Activated CD4-positive, alpha-beta T cell treated with anti-CD3 and anti-CD28 coated beads for 36 hours (primary cell): Measurements from ENCODE around the gene GALNT18. TPM values are rescaled to one million over a fixed set of nuclear protein-coding genes. Genes with fewer than 3 reads are reported as not detected.

Source experiments
- ATAC-seq: fragments of 200-7000 bp; cut with Tn5 transposase; one replicate; pipeline ENCODE4 v1.10.0; 2021; ENCODE audit warnings: mild to moderate bottlenecking, moderate library complexity
- CTCF ChIA-PET: fragments of 350-600 bp; sonication (Branson Sonifier 250); formaldehyde crosslinking; loops from one replicate; lab custom pipeline; 2021; ENCODE audit warnings: antibody characterized with exemption; lab: Charles Lee
- POLR2A ChIA-PET: fragments of 350-600 bp; sonication (Branson Sonifier 250); formaldehyde crosslinking; loops from one replicate; lab custom pipeline; 2021; ENCODE audit warnings: antibody characterized with exemption, inconsistent platforms; lab: Charles Lee
- DNase-seq: peaks from one replicate; pipeline ENCODE4 v3.0.0-alpha.2; 2020
- H3K27ac Mint-ChIP-seq: one replicate; pipeline ENCODE4 v1.8.0; 2021; ENCODE audit warnings: mixed read lengths
- H3K27me3 Mint-ChIP-seq: one replicate; pipeline ENCODE4 v1.8.0; 2021; ENCODE audit warnings: mixed read lengths
- H3K36me3 Mint-ChIP-seq: one replicate; pipeline ENCODE4 v1.8.0; 2021; ENCODE audit warnings: low read depth, mixed read lengths
- H3K4me1 Mint-ChIP-seq: one replicate; pipeline ENCODE4 v1.8.0; 2021; ENCODE audit warnings: mixed read lengths
- H3K4me3 Mint-ChIP-seq: one replicate; pipeline ENCODE4 v1.8.0; 2021; ENCODE audit warnings: mild to moderate bottlenecking, moderate library complexity, mixed read lengths
- H3K9me3 Mint-ChIP-seq: one replicate; pipeline ENCODE4 v1.8.0; 2021; ENCODE audit warnings: low read depth, mixed read lengths
- intact Hi-C, 2 experiments: fragments of 100-400 bp; cut with DNase I in 1 of 2; cut with micrococcal nuclease in 1 of 2; formaldehyde crosslinking; loops; one replicate each; pipeline versions ENCODE4 v1.14.2 to v1.15.1; 2022 to 2024; cut with DNase I, micrococcal nuclease
- total RNA-seq, 2 experiments: library from RNA; stranded (reverse); gene quantifications; one replicate each; pipeline ENCODE4 v1.2.3, GENCODE V29; 2021

Gene GALNT18
- total RNA-seq, 2 experiments from 2014 or later: 6.9 to 8.8 TPM

DNA sequence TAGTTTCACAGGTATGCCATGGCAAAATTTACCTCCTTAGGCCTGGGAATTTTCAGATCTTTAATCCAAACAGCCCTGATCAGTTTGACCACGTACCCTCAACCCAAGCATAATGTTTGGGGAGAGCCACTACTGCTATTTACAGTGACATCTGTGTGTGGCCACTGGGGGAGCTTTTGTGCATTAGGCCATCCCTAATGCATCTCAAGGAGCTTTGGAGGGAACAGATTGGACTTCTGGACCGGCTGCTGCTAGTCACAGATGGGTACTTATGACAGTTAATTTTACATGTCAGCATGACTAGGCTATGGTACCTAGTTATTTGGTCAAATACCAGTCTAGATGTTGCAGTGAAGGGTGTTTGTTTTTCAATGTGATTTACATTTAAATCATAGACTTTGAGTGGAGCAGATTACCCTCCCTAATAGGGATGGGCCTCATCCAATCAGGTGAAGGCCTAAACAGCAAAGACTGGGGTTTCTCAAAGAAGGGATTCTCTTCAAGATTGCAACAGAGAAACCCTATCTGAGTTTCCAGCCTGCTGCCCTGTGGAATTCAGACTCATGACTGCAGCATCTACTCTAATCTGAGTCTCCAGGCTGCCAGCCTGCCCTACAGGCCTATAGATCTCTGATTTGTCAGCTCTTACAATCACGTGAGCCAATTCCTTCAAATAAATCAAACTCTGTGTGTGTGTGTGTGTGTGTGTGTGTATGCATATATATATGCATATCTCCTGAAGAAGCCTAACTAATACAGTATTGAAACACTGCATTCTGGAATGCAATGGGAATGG lies 38.0 kb upstream of the GALNT18 start:
- intact Hi-C loops: no loop called here
- Mint-ChIP-seq H3K27me3 (peaks cover 8% of the 10 kb centered on the region), H3K9me3 (no peaks in the 10 kb centered on the region), H3K27ac (no peak overlapping the region), H3K4me3 (no peak overlapping the region), H3K4me1 (no peaks in the 10 kb centered on the region), H3K36me3 (no peaks in the 10 kb centered on the region)
- DNase-seq: no peak
- ATAC-seq: no peak
- POLR2A ChIA-PET: no interaction called here
- CTCF ChIA-PET: no interaction called here

DNA sequence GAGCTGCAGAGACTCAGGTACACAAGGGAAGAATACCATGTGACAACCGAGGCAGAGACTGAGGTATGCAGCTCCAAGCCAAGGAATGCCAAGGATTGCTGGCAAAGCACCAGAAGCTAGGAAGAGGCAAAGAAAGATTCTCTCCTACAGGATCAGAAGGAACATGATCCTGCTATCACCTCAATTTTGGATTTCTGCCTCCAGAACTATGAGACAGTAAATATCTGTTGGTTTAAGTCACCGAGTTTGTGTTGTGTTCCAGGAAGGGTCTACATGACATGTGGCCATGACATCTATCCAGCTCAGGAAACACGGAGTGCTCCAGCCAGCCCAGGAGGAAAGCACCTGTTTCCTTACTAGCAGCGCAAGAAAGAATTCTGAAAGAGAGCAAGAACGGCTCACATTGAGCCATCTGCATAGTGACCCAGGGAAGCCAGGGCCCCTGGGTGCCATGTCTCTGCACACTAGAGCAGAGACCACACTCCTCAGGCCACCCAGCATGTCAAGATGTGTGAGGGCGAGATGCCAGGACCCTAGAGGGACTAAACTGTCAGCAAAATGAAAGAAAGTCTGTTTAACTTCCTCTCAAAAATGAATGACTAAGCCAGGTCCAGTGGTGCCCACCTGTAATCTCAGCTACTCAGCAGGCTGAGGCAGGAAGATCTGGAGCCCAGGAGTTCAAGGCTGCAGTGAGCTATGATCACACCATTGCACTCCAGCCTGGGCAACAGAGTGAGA lies 35.6 kb upstream of the GALNT18 start:
- ATAC-seq (no peak), DNase-seq (no peak)
- intact Hi-C loops: no loop called here
- Mint-ChIP-seq H3K36me3 (no peaks in the 10 kb centered on the region), H3K9me3 (no peaks in the 10 kb centered on the region), H3K27ac (no peak overlapping the region), H3K27me3 (peaks cover 13% of the 10 kb centered on the region), H3K4me3 (no peak overlapping the region), H3K4me1 (no peaks in the 10 kb centered on the region)
- ChIA-PET POLR2A (interaction anchor here (0.6 kb wide), 1 partner anchor 14 kb away, joined by 3 read pairs; no protein-coding TSS in a partner anchor), CTCF (no interaction called here)

DNA sequence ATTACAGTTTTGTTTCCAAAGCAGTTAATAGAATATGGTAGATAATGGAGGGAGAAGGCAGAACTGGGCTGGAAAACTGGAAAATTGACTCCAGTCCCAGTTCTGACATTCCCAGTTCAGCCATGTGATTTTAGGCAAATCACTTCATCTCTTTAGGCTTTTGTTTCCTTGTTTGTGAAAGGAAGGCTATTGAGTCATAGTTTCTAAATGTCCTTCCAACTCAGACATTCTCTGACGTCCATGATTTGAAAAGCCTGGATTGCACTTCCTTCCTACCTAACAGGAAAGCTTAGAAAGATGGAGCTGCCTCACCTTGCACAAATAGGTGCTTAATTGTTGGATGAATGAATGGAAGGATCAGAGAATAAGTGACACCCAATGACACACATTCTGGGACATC lies 19.8 kb upstream of the GALNT18 start:
- H3K36me3 Mint-ChIP-seq: no peaks in the 10 kb centered on the region
- no peak overlapping the region for H3K4me3 Mint-ChIP-seq
- ChIA-PET POLR2A (no interaction called here), CTCF (no interaction called here)
- H3K27ac Mint-ChIP-seq: no peak overlapping the region
- peaks cover 20% of the 10 kb centered on the region for H3K27me3 Mint-ChIP-seq
- no peaks in the 10 kb centered on the region for H3K9me3 Mint-ChIP-seq
- no peak for DNase-seq
- H3K4me1 Mint-ChIP-seq: no peaks in the 10 kb centered on the region
- no peak for ATAC-seq
- intact Hi-C loops: no loop called here

DNA sequence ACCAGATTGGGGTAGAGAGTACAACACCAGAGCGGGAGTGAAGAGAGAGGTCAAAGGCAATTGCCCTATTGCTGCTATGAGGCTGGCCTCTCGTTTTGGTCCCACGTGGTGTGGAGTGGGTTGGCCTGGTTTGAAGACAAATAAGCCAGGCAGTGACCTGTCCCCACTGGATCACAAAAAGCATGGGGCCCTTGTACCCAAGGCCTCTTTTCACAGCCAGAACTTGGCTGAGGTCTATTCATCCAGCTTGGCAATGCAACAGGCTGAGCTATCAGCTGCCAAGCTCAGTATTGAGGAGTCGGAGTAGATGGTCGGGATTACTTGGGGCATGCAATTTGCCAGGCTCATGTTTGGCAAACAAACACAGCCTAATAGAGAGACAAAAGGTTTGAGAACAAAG lies 19.2 kb upstream of the GALNT18 start:
- ATAC-seq (no peak), DNase-seq (no peak)
- intact Hi-C loops: no loop called here
- POLR2A ChIA-PET: no interaction called here
- no peak overlapping the region for H3K4me3 Mint-ChIP-seq
- H3K9me3 Mint-ChIP-seq: no peaks in the 10 kb centered on the region
- CTCF ChIA-PET: no interaction called here
- peaks cover 15% of the 10 kb centered on the region for H3K27me3 Mint-ChIP-seq
- no peaks in the 10 kb centered on the region for H3K36me3 Mint-ChIP-seq
- H3K4me1 Mint-ChIP-seq: no peaks in the 10 kb centered on the region
- no peak overlapping the region for H3K27ac Mint-ChIP-seq

DNA sequence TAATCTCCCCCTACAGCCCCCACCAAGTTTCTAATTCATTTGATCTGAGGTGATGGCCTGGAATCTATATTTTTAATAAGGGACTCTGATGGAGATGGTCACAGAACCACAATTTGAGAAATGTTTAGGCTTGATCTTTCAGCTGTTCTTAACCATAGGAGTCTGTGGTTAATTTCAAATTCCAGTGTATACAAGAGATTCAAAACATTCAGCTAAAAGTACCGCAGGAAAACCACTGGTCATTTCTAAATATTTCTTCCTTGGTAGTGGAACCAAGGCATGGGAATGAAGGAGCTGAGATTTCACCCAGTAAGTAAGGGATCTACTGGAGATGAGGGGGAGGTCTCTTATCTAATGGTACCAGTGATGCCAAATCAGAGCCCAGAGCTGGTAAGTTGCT lies 18.3 kb upstream of the GALNT18 start:
- DNase-seq: no peak
- H3K4me3 Mint-ChIP-seq: no peak overlapping the region
- intact Hi-C loops: no loop called here
- no peaks in the 10 kb centered on the region for H3K4me1 Mint-ChIP-seq
- ATAC-seq: no peak
- H3K9me3 Mint-ChIP-seq: no peaks in the 10 kb centered on the region
- H3K27ac Mint-ChIP-seq: no peak overlapping the region
- ChIA-PET CTCF (no interaction called here), POLR2A (interaction anchor here (0.7 kb wide), 1 partner anchor 583 kb away, joined by 3 read pairs; no protein-coding TSS in a partner anchor)
- H3K27me3 Mint-ChIP-seq: peaks cover 12% of the 10 kb centered on the region
- no peaks in the 10 kb centered on the region for H3K36me3 Mint-ChIP-seq

DNA sequence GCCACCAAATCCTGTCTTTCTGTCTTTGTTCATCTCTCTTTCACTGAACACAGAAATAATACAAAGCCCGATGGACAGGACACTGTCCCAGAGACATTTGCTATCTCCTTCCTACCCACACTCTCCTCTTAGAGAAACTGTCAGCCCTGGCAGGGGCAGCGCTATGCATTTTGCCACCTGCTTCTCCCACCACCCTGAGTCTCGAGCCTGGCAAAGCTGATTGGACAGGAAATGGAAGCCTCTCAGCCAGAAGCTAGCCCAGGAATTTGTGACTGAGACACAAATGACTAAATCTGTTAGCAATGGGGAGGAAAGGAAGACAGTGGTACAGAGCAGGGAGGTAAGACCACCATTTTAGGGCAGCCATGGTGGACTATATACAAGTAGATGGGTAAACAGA lies 14.9 kb upstream of the GALNT18 start:
- no peaks in the 10 kb centered on the region for H3K36me3 Mint-ChIP-seq
- H3K27me3 Mint-ChIP-seq: peaks cover under 1% of the 10 kb centered on the region
- H3K4me1 Mint-ChIP-seq: no peaks in the 10 kb centered on the region
- DNase-seq: no peak
- ChIA-PET POLR2A (no interaction called here), CTCF (no interaction called here)
- H3K9me3 Mint-ChIP-seq: no peaks in the 10 kb centered on the region
- H3K4me3 Mint-ChIP-seq: no peak overlapping the region
- no peak for ATAC-seq
- intact Hi-C loops: no loop called here
- H3K27ac Mint-ChIP-seq: no peak overlapping the region

DNA sequence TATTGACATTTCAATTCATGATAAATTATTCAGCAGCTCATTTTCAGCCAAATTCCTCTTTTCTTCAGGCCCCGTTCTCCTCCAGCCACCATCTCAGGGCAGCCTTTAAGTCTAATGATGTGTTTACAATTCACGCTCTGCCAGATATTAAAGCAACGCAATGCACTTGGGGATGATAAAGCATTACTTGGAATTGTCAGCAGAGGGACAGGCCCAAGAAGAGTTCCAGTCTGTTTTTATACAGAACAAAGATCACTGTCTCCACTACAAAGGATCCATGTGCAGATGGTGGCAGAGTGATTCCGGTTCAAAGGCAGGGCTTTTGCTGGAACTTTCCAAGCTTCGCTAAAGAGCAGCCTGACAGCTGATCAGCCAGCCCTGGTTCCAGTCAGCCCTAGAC lies 13.6 kb upstream of the GALNT18 start:
- H3K27me3 Mint-ChIP-seq: peaks cover 3% of the 10 kb centered on the region
- ChIA-PET CTCF (no interaction called here), POLR2A (no interaction called here)
- no peak overlapping the region for H3K27ac Mint-ChIP-seq
- H3K4me1 Mint-ChIP-seq: no peaks in the 10 kb centered on the region
- intact Hi-C loops: no loop called here
- ATAC-seq (no peak), DNase-seq (no peak)
- no peaks in the 10 kb centered on the region for H3K36me3 Mint-ChIP-seq
- H3K9me3 Mint-ChIP-seq: no peaks in the 10 kb centered on the region
- H3K4me3 Mint-ChIP-seq: no peak overlapping the region

DNA sequence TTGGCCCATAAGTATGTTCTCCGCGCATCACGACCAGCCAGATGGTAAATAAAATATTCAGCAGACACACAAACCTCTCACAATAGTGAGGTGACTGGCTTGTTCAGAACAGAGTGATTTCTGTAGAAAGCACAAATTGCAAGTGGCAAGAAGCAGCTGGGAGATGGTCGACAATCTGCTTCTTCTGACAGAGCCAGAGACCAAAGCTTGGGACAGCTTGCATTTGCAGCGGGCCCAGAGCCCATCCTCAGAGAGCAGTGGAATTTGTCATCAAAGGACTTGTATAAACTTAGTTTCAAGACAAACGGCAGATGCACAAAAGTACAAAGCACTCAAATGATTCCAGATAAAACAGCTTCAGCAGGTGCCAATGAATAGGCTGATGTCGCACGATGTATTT lies 7.6 kb upstream of the GALNT18 start:
- Mint-ChIP-seq H3K36me3 (no peaks in the 10 kb centered on the region), H3K27ac (no peak overlapping the region), H3K27me3 (peaks cover 22% of the 10 kb centered on the region), H3K4me3 (no peak overlapping the region), H3K9me3 (no peaks in the 10 kb centered on the region), H3K4me1 (no peaks in the 10 kb centered on the region)
- no peak for DNase-seq
- ChIA-PET POLR2A (no interaction called here), CTCF (no interaction called here)
- intact Hi-C loops: loop anchor here in 1 of 2 experiments (10.0 kb wide), 1 partner anchor 1045 kb away; the partner anchor contains the start of gene TEAD1
- no peak for ATAC-seq

DNA sequence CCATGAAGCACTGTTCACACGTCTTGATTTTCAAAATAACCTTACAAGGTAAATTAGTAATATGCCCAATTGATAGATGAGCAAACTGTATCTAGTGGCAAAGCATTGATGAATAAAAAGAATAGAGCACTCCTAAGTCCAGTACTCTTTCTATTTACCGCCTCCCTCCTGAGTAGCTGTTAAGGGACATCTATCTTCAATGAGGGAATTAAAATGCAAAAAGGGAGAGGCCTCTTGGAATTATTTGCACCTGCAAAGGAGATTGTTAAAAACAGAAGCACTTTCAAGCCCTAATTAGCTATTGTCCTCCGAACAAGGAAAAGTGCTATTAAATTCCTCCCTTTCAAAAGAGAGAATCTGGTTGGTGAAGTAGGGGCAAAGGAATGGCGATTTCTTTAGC lies 6.8 kb upstream of the GALNT18 start:
- ChIA-PET CTCF (no interaction called here), POLR2A (no interaction called here)
- intact Hi-C loops: loop anchor here in 1 of 2 experiments (10.0 kb wide), 1 partner anchor 1046 kb away; the partner anchor contains the start of gene TEAD1
- Mint-ChIP-seq H3K4me1 (no peaks in the 10 kb centered on the region), H3K27ac (no peak overlapping the region), H3K4me3 (no peak overlapping the region), H3K27me3 (peaks cover 22% of the 10 kb centered on the region), H3K36me3 (no peaks in the 10 kb centered on the region), H3K9me3 (no peaks in the 10 kb centered on the region)
- ATAC-seq: no peak
- no peak for DNase-seq

DNA sequence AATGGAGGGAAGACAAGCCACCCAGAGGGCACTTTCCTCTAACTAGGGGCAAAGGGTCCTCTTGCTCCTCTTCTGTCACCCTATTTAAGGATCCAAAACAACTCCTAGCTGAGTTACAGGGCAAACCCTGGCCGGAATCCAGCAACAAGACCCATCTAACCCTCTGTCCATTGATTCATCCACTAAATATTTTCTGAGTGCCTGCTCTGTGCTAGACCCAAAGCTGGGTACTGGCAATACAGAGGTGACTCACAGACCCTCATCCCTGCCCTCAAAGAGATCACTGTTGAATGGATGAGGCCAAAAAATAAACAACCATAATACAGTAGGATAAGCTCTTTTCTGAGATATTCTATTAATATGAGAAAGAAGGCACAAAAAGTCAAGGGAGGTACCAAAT lies 4.3 kb upstream of the GALNT18 start:
- intact Hi-C loops: loop anchor here in 1 of 2 experiments (10.0 kb wide), 1 partner anchor 1049 kb away; the partner anchor contains the start of gene TEAD1
- DNase-seq (no peak), ATAC-seq (no peak)
- peaks cover 28% of the 10 kb centered on the region for H3K27me3 Mint-ChIP-seq
- H3K36me3 Mint-ChIP-seq: no peaks in the 10 kb centered on the region
- H3K9me3 Mint-ChIP-seq: no peaks in the 10 kb centered on the region
- H3K4me1 Mint-ChIP-seq: no peaks in the 10 kb centered on the region
- CTCF ChIA-PET: no interaction called here
- no peak overlapping the region for H3K4me3 Mint-ChIP-seq
- H3K27ac Mint-ChIP-seq: no peak overlapping the region
- POLR2A ChIA-PET: no interaction called here

DNA sequence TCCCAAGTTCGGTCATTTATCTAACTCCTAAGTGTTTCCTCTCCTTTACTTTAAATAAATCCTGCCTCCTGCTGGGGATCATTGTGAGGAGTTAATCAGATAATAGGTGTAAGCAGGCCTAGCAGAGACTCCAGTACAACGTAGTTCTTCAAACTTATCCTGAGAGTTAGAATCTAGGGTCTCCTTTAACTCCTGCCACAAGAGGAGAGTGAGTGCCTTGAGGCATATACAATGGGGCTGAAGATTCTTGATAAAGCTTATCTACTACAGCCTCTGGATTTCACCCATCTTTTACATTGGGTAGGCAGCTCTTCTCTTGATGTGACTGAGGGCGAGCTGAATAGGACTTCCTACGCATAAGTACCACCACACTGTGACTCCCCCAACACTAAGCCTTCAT lies 3.1 kb upstream of the GALNT18 start:
- Mint-ChIP-seq H3K27me3 (peaks cover 24% of the 10 kb centered on the region), H3K27ac (no peak overlapping the region), H3K36me3 (no peaks in the 10 kb centered on the region), H3K9me3 (no peaks in the 10 kb centered on the region), H3K4me1 (peaks cover 2% of the 10 kb centered on the region), H3K4me3 (no peak overlapping the region)
- ATAC-seq: no peak
- intact Hi-C loops: loop anchor here (5.0 to 10.0 kb wide), 7 partner anchors 162 to 1088 kb away; partner anchors contain the start of genes CTR9 (in 1 of the 2), TEAD1 (in 1 of the 2) and USP47 (in 1 of the 2)
- no peak for DNase-seq
- ChIA-PET CTCF (interaction anchor here (1.0 kb wide), 1 partner anchor 277 kb away, joined by 3 read pairs; no protein-coding TSS in a partner anchor), POLR2A (no interaction called here)
